Stimulated activated CD4-positive, alpha-beta T cell treated with anti-CD3 and anti-CD28 coated beads, TNF-alpha, amount 100 ng/mL, for 24 hours (primary cell): ENCODE results near the gene KMT5C.

Experiments used
- DNase-seq, 3 experiments: peaks; one replicate each; pipeline ENCODE4 v3.0.0-alpha.2; 2020; ENCODE audit warnings: low read depth in 3 of 3

The KMT5C gene

GRCh38 chr19:55346725-55347441, 7.2 kb downstream of the KMT5C start:
- no peak for DNase-seq

- no peak for DNase-seq
Observed at GRCh38 chr19:55347442-55348009, 7.8 kb downstream of the KMT5C start.

GRCh38 chr19:55348317-55349034, 8.8 kb downstream of the KMT5C start:
- DNase-seq, result no peak

GRCh38 chr19:55350620-55351315, 11.1 kb downstream of the KMT5C start:
- no peak for DNase-seq

DNA sequence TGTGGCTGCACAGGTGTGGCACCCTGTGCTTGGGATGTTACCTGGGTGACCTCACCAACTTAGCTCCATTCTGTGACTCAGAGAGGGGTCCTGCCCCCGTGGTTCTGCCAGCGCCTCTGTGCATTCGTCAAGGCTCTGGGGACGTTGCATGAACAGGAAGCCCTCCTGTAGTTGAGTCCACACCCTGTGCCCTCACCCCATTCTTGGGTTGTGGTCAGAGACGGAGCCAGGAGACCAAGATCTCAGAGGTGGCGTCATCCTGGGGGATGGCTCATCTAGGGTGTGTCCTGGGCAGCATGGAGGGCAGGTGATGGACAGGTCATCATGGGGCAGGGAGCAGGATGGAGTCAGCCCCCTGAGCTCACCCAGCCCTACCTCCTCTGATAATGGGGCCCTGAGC, 12.4 kb downstream of the KMT5C start:
- no peak for DNase-seq

DNA sequence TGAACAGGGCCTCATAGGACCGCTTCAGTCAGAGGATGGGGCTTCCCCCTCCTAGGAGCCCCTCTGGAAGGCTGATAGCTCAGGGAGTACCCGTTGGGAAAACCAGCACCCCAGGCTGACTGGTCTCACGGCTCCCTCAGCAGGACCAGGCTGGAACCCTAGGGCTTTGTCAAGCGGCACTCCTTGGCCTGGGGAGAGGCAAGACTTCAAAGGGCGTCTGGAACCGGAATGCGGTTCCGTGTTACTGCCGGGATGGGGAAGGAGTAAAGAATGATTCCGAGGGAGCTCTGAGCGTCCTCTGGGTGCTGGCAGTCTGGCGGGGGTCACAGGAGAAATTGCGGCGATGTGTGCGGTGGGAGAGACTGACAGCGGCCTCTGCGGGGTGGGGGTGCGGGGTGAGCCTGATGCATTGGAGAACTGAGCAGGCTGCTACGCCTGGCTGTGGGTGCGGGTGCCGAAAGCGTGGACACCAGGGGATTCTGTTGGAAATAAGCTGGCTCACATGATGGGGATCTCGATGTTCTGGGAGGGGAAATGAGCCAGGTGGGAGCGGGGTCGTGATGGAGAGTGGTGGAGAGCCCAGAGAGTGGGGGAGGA, 13.0 kb downstream of the KMT5C start:
- DNase-seq, result no peak

DNA sequence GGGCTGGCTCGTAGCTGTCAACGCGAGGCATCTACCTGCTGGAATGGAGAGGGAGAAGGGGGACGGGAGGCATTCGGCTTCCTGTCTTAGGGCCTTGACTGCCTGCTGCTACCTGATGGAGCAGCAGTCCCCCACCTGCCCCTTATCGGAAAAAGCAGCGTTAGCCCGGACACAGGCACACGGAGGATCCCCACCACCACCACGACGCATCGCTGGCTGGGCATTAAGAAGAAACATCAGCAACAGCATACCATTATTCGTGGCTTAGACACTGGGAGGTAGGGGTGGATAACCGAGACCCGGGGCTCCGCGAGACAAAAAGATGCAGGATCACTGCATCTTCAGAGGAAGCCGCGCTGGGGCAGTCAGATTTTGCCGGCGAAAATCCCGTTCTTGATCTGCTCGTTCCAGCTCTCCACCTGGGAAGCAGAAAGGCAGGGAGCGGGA, 13.7 kb downstream of the KMT5C start:
- no peak for DNase-seq

DNA sequence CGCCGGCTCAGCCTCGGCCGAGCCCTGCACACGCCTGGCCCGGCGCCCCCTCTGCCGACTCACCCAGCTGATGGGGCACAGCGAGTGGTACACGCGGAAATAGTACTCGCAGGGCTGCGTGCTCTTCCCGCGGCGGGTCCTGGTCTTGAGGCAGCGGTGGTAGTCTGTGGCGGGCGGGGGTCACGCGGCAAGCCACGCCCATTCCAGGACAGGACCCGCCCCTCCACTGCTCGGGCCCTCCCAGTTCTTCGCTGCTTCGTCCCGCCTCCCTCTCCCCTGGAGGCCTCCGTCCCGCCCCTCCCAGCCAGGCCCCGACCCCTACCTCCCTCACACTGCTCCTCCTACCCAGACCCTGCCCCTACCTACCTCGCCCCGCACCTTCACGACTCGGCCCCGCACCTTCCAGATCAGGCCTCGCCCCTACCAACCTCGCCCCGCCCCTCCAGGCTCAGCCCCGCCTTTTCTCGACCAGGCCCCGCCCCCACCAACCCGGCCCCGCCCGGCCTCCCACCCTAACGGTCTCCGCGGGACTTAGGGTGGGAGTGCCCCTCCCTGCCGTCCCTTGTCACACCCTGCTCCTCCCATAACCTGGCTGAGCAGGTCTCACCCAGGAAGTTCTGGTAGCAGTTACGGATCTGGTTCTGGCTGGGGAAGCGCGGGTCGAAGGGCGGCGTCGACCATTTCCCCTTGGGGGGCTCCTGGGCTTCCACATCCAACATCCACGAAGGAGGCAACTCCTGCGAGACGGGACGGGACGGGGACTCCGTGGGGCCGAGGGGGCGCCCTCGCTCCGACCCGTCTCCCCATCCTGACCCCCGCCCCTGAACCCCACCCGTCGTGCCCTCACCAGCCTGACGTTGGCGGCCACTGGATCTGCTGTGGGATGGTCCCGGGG, 14.4 kb downstream of the KMT5C start:
- DNase-seq, result peak in 2 of 3 experiments; percentile 38 to 50

- no peak for DNase-seq
Observed at GRCh38 chr19:55354698-55355212, 15.1 kb downstream of the KMT5C start, which contains the start of gene COX6B2. Gene COX6B2 (minus strand): TSS chr19:55354719. CDS start chr19:55354521, 198 bp downstream.

- DNase-seq, result no peak
Observed at GRCh38 chr19:55355213-55355821, 15.6 kb downstream of the KMT5C start.

DNA sequence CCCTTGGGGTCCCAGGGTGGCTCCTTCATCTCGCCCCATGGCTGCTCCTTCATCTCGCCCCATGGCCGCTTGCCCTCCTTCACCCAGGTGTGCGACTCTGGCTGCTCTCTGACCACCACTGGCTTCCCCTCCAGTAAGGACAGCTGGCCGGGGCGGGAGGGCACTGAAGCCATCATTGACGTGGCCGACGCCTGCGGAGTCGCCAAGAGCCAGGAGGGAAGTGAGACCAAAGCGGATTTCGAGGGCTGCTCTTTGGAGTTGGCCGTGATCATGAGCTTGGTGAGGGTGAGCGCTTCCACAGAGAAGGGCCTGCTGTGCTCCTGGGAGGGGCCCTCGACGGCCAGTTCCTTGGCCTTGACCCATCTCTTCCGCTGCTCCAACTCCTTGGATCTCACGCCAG, 18.8 kb downstream of the KMT5C start:
- DNase-seq, result no peak

GRCh38 chr19:55358943-55359908, 19.6 kb downstream of the KMT5C start:
- no peak for DNase-seq

DNA sequence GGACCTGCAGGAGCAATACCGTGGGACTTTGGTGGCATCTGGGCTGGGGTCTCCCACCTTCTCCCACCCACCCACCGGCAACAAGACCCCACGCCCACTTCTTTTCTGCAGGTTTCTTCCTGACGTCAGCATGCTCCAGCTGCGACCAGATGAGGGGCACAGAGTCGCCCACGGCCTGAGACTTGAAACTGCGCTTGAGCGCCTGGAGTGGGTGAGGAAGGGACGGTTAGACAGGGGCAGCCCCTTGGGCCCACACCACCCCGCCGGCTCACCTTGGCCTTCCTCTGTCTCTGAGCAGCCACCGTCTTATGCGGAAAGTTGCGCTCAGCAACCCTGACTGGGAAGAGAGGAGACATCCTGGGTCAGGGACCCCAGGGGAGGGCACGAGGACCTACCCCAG, 21.2 kb downstream of the KMT5C start:
- DNase-seq, result no peak

- no peak for DNase-seq
Observed at GRCh38 chr19:55362174-55362989, 22.7 kb downstream of the KMT5C start.

- DNase-seq, result no peak
Observed at GRCh38 chr19:55362990-55363716, 23.5 kb downstream of the KMT5C start, which contains the start of gene GARIN5B. Gene GARIN5B (minus strand): TSS chr19:55363260. CDS start chr19:55363066, 194 bp downstream.

DNA sequence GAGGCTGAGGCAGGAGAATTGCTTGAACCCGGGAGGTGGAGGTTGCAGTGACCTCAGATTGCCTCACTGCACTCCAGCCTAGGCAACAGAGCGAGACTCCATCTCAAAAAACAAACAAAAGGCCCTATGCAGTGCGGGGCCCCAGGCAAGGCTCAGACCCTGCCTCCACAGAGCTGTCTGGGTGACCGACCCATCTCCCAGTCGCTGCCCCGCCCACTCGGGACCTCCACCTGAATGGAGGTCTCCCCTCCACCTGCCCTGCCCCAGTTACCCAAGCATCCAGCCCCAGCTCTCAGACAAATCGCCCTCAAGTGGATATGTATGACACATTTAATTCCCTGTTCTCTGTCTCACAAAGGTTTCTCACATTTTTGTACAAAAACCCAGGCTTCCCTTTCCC, 25.6 kb downstream of the KMT5C start:
- no peak for DNase-seq

GRCh38 chr19:55365964-55366363, 26.3 kb downstream of the KMT5C start:
- no peak for DNase-seq
